GM12878 (cell line): ENCODE results near the gene PPP4R4. TPM values are rescaled to one million over a fixed set of nuclear protein-coding genes. Genes with fewer than 3 reads are reported as not detected.

Experiments
- ATAC-seq: fragments of 200-7000 bp; cut with Tn5 transposase; 3 replicates; pipeline ENCODE4 v1.9.1; 2020; ENCODE audit warnings: mild to moderate bottlenecking, moderate library complexity
- BruUV-seq: library from RNA; stranded (reverse); fragments of 400-500 nt; replicated peaks from 2 replicates; lab custom pipeline; 2021; lab: Mats Ljungman, UMichigan
- CTCF ChIA-PET: fragments of 300-600 bp; sonication (Branson Sonifier 250); formaldehyde crosslinking; extraction: SDS; loops from one replicate; lab custom pipeline; 2021; ENCODE audit warnings: inconsistent platforms; lab: Yijun Ruan, JAX
- POLR2A ChIA-PET: fragments of 350-600 bp; formaldehyde crosslinking; extraction: SDS; loops from one replicate; lab custom pipeline; 2021; ENCODE audit warnings: inconsistent platforms; lab: Charles Lee
- RAD21 ChIA-PET: fragments of 300-600 bp; sonication (Branson Sonifier 250); formaldehyde crosslinking; loops from one replicate; lab custom pipeline; 2023; ENCODE audit warnings: antibody characterized with exemption; ENCODE audit not compliant: unreplicated experiment; lab: Charles Lee
- SMC1A ChIA-PET: fragments of 300-600 bp; sonication (Branson Sonifier 250); formaldehyde crosslinking; loops from one replicate; lab custom pipeline; 2023; ENCODE audit not compliant: unreplicated experiment, uncharacterized antibody; lab: Charles Lee
- DNase-seq: peaks from one replicate; pipeline ENCODE4 v3.0.0-alpha.2; 2011; ENCODE audit warnings: low read depth, low spot score
- FAIRE-seq: peaks from 3 replicates; lab custom pipeline; 2011; peaks lifted over from hg19 to GRCh38; lab: Jason Lieb, UNC
- H2AFZ ChIP-seq: 2 replicates; pipeline ENCODE4 v1.6.0; 2011; ENCODE audit warnings: low read depth, low read length, control low read depth; ENCODE audit not compliant: control insufficient read depth
- H3K27ac ChIP-seq: 2 replicates; pipeline ENCODE4 v1.5.1; 2011; ENCODE audit warnings: control low read depth; ENCODE audit not compliant: control insufficient read depth, insufficient read depth
- H3K27me3 ChIP-seq, 2 experiments: replicated peaks in 1 of 2; 2 replicates each; pipeline versions ENCODE4 v1.6.0 to v1.6.1; 2011; ENCODE audit warnings: low read length in 1 of 2; ENCODE audit not compliant: control insufficient read depth in 2 of 2, insufficient read depth in 2 of 2
- H3K36me3 ChIP-seq, 2 experiments: 2 replicates each; pipeline ENCODE4 v1.5.1; 2011; ENCODE audit warnings: low read length in 1 of 2; ENCODE audit not compliant: control insufficient read depth in 2 of 2, insufficient read depth in 2 of 2
- H3K4me1 ChIP-seq: 2 replicates; pipeline ENCODE4 v1.6.1; 2011; ENCODE audit warnings: mild to moderate bottlenecking, low read length, moderate library complexity, mixed read lengths; ENCODE audit not compliant: control insufficient read depth, insufficient read depth
- H3K4me2 ChIP-seq: 2 replicates; pipeline ENCODE4 v1.6.0; 2011; ENCODE audit warnings: control low read depth; ENCODE audit not compliant: control insufficient read depth, insufficient read depth
- H3K4me3 ChIP-seq: fragments of 200-600 bp; sonication (generic); 2 replicates; pipeline ENCODE4 v1.5.1; 2016
- H3K79me2 ChIP-seq: 2 replicates; pipeline ENCODE4 v1.6.0; 2011; ENCODE audit warnings: low read length; ENCODE audit not compliant: control insufficient read depth, insufficient read depth
- H3K9ac ChIP-seq: 2 replicates; pipeline ENCODE4 v1.8.0; 2011; ENCODE audit warnings: low read length, control low read depth, mixed read lengths; ENCODE audit not compliant: control insufficient read depth, insufficient read depth
- H3K9me3 ChIP-seq: replicated peaks from 3 replicates; pipeline ENCODE4 v1.5.1; 2011; ENCODE audit warnings: mild to moderate bottlenecking, low read length; ENCODE audit not compliant: control insufficient read depth, insufficient read depth
- H4K20me1 ChIP-seq: 2 replicates; pipeline ENCODE4 v1.6.0; 2011; ENCODE audit not compliant: control insufficient read depth, insufficient read depth
- BACH1 ChIP-seq: fragments of 450-650 bp; IDR thresholded peaks from 2 replicates; pipeline ENCODE4 v1.6.1; 2017; ENCODE audit warnings: mild to moderate bottlenecking, borderline replicate concordance
- CBX5 ChIP-seq: sonication (generic); IDR thresholded peaks from 2 replicates; pipeline ENCODE4 v1.6.1; 2016; ENCODE audit warnings: low read depth, moderate library complexity, mild to moderate bottlenecking, inconsistent platforms
- CUX1 ChIP-seq: IDR thresholded peaks from 2 replicates; pipeline ENCODE4 v1.6.1; 2012; ENCODE audit warnings: improper control_type of control experiment, low read depth, low read length; ENCODE audit not compliant: insufficient replicate concordance
- EZH2 ChIP-seq: IDR thresholded peaks from 2 replicates; pipeline ENCODE4 v1.6.1; 2012; ENCODE audit warnings: low read depth, mild to moderate bottlenecking, control low read depth, inconsistent platforms, low read length, borderline replicate concordance; ENCODE audit not compliant: control insufficient read depth
- FOS ChIP-seq: IDR thresholded peaks from 3 replicates; pipeline ENCODE4 v1.6.1; 2011; ENCODE audit warnings: borderline replicate concordance; ENCODE audit not compliant: insufficient read length; ENCODE audit errors: extremely low read depth
- JUNB ChIP-seq: IDR thresholded peaks from 2 replicates; pipeline ENCODE4 v1.6.1; 2016; ENCODE audit warnings: antibody characterized with exemption, mild to moderate bottlenecking
- KLF5 ChIP-seq: fragments of 450-650 bp; IDR thresholded peaks from 2 replicates; pipeline ENCODE4 v1.6.1; 2014; ENCODE audit warnings: mild to moderate bottlenecking; ENCODE audit not compliant: partially characterized antibody
- MAX ChIP-seq: IDR thresholded peaks from 2 replicates; pipeline ENCODE4 v1.6.1; 2012; ENCODE audit warnings: low read depth, low read length, improper control_type of control experiment
- MEF2A ChIP-seq: IDR thresholded peaks from 2 replicates; pipeline ENCODE4 v1.6.1; 2011; ENCODE audit warnings: low read depth, mild to moderate bottlenecking, low read length, moderate library complexity; ENCODE audit not compliant: insufficient read depth
- NFIC ChIP-seq: IDR thresholded peaks from 2 replicates; pipeline ENCODE4 v1.6.1; 2012; ENCODE audit warnings: low read depth, mild to moderate bottlenecking, inconsistent platforms, low read length, moderate library complexity
- PAX5 ChIP-seq: IDR thresholded peaks from 2 replicates; pipeline ENCODE4 v1.6.1; 2011; ENCODE audit warnings: low read depth, low read length, borderline replicate concordance
- RUNX3 ChIP-seq: IDR thresholded peaks from 2 replicates; pipeline ENCODE4 v1.6.1; 2012; ENCODE audit warnings: low read length, inconsistent platforms
- STAT1 ChIP-seq: fragments of 450-650 bp; conservative IDR thresholded peaks from 2 replicates; pipeline ENCODE4 v1.6.1; 2014; ENCODE audit warnings: antibody characterized with exemption, mild to moderate bottlenecking
- SUPT20H ChIP-seq: IDR thresholded peaks from 2 replicates; pipeline ENCODE4 v1.6.1; 2011; ENCODE audit warnings: low read depth, mild to moderate bottlenecking, low read length, moderate library complexity, borderline replicate concordance; ENCODE audit not compliant: control insufficient read depth
- TCF12 ChIP-seq: IDR thresholded peaks from 2 replicates; pipeline ENCODE4 v1.6.1; 2011; ENCODE audit warnings: low read depth, mild to moderate bottlenecking, low read length
- WRNIP1 ChIP-seq: IDR thresholded peaks from 2 replicates; pipeline ENCODE4 v1.6.1; 2011; ENCODE audit warnings: low read depth, low read length, improper control_type of control experiment, borderline replicate concordance
- ZZZ3 ChIP-seq: IDR thresholded peaks from 2 replicates; pipeline ENCODE4 v1.6.1; 2011; ENCODE audit warnings: low read depth; ENCODE audit not compliant: control insufficient read depth, insufficient read length
- WGBS: methylation state at CpG from one replicate; pipeline ENCODE4 v1.1.6; 2016; ENCODE audit warnings: low lambda C conversion rate; ENCODE audit not compliant: insufficient replicate concordance, insufficient coverage; ENCODE audit errors: missing lambda C conversion rate; 5-methylcytosine and 5-hydroxymethylcytosine counted together
- in situ Hi-C: fragments of 300-500 bp; cut with MboI; formaldehyde crosslinking; loops from 9 replicates; pipeline ENCODE4 v1.14.3; 2018; ENCODE audit warnings: mixed read lengths
- intact Hi-C: fragments of 100-400 bp; cut with micrococcal nuclease; formaldehyde crosslinking; loops from one replicate; pipeline ENCODE4 v1.14.2; 2022; ENCODE audit not compliant: unreplicated experiment
- polyA plus RNA-seq, 11 experiments: library from polyadenylated mRNA; depleted of rRNA in 4 of 11; unstranded in 6 of 11; stranded (reverse) in 5 of 11; fragments of >200 nt; fragmentation: Nextera tagmentation in 4 of 11; fragmentation: Illumina TruSeq in 1 of 11; extraction: Ambion mirVana in 4 of 11; extraction: Trizol in 1 of 11; gene quantifications; 1 replicate in 1 of 11; 2 replicates in 10 of 11; pipeline versions ENCODE4 v1.2.1 to v1.2.3, GENCODE V29; 2011 to 2016; ENCODE audit warnings: inconsistent platforms in 2 of 11, missing spikeins in 2 of 11, low read depth in 1 of 11
- total RNA-seq, 4 experiments: library from RNA; depleted of rRNA in 3 of 4; stranded (reverse); fragments of >200 nt in 3 of 4; fragmentation: Illumina TruSeq in 1 of 4; extraction: Trizol in 1 of 4; gene quantifications; 2 replicates each; pipeline versions ENCODE4 v1.2.1 to v1.2.3, GENCODE V29; 2013 to 2021

PPP4R4 gene
- total and polyA plus RNA-seq, 10 of the 15 experiments (the other 5 are each of a cell fraction or from before 2014, with no cell fraction given) = 0.01 to 0.13 (median 0.08) TPM; not detected in 4

GRCh38 chr14:94124582-94125377 is 49.3 kb upstream of the PPP4R4 start:
- TF ChIP-seq KLF5 = no peak
- no peak for TF ChIP-seq ZZZ3
- TF ChIP-seq PAX5 = no peak
- TF ChIP-seq MEF2A = no peak
- no peak for TF ChIP-seq CUX1
- TF ChIP-seq RUNX3 = no peak
- no peak for TF ChIP-seq NFIC
- no peak for TF ChIP-seq WRNIP1
- TF ChIP-seq BACH1 = no peak
- no peak for TF ChIP-seq SUPT20H
- TF ChIP-seq JUNB = no peak
- TF ChIP-seq STAT1 = no peak
- no peak for TF ChIP-seq EZH2
- TF ChIP-seq TCF12 = no peak
- TF ChIP-seq CBX5 = no peak
- no peak for TF ChIP-seq FOS
- no peak for TF ChIP-seq MAX
- Histone ChIP-seq H3K79me2 (no peaks in the 10 kb centered on the region), H3K4me2 (no peak overlapping the region), H3K4me3 (no peak overlapping the region), H2AFZ (no peak overlapping the region), H3K9me3 (no peaks in the 10 kb centered on the region; the same call in 2 of the 3 replicates), H3K27ac (no peak overlapping the region), H3K27me3 (no peaks in the 10 kb centered on the region), H3K9ac (no peak overlapping the region), H3K36me3 (no peaks in the 10 kb centered on the region; a peak in 1 of 4 replicates), H3K4me1 (peaks cover 5% of the 10 kb centered on the region; the same call in 1 of the 2 replicates), H4K20me1 (no peaks in the 10 kb centered on the region)
- RAD21 ChIA-PET = interaction anchor here (0.7 kb wide), 1 partner anchor 147 kb away, joined by 3 read pairs; no protein-coding TSS in a partner anchor
- whole genome bisulfite sequencing = 66% methylated on average over 9 of the region's 9 CpGs
- no TSS peak for BruUV-seq
- intact Hi-C loops (no loop called here), in situ Hi-C loops (no loop called here)
- no peak for DNase-seq
- CTCF ChIA-PET = interaction anchor here (2.0 to 3.3 kb wide), 2 partner anchors 12 to 14 kb away, joined by 7 to 13 read pairs; no protein-coding TSS in a partner anchor
- SMC1A ChIA-PET = interaction anchor here (0.6 to 1.2 kb wide), 2 partner anchors 67 to 185 kb away, joined by 3 to 4 read pairs; no protein-coding TSS in a partner anchor
- POLR2A ChIA-PET = no interaction called here
- ATAC-seq = no peak
- FAIRE-seq = no peak
